Stimulated activated CD4-positive, alpha-beta T cell treated with anti-CD3 and anti-CD28 coated beads, Interleukin-4, amount 100 ng/mL, for 4 hours (primary cell): ENCODE measurements around the gene RND1.

Source experiments
- DNase-seq, 2 experiments: peaks; one replicate each; pipeline ENCODE4 v3.0.0-alpha.2; 2020

RND1 gene

DNA sequence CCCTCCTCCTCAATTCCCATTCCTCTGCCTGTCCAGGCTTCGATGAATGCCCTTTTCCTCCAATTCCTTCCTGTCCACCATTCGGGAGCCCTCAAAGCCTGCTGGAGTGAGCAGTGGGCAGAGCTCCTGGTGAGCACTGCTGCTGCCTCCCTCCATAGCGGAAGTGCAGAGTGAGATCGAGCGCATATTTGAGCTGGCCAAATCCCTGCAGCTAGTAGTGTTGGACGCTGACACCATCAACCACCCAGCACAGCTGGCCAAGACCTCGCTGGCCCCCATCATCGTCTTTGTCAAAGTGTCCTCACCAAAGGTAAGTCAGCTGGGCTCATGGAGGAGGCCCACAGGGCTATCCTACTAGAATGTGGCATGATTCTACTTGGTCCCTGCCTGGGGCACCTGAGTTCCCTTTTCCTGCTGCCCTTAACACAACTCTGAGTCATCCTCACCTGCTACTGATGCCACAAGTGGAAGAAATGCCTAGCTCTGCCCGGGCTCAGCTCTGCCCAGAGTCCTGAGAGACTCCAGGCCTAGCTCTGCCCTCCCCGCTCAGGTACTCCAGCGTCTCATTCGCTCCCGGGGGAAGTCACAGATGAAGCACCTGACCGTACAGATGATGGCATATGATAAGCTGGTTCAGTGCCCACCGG, 39.3 kb downstream of the RND1 start:
- no peak for DNase-seq

DNA sequence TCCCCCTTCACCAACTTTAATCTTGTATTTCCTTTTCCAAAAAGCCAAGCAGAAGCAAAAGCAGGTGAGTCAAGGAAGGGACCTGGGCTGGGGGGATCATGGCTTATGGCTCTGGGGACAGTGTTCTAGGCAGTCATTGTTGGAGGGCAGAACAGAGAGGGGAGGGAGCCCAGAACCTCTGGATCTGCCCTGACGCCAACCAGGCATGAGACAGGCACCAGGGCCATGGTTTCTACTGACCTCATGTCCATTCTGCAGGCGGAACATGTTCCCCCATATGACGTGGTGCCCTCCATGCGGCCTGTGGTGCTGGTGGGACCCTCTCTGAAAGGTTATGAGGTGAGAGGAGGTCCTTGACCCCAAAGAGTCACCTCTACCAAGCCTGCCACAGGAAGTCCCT, 40.8 kb downstream of the RND1 start:
- DNase-seq: no peak

GRCh38 chr12:48824112-48824511, 41.6 kb downstream of the RND1 start:
- DNase-seq: no peak

GRCh38 chr12:48823281-48823680, 42.4 kb downstream of the RND1 start:
- no peak for DNase-seq

DNA sequence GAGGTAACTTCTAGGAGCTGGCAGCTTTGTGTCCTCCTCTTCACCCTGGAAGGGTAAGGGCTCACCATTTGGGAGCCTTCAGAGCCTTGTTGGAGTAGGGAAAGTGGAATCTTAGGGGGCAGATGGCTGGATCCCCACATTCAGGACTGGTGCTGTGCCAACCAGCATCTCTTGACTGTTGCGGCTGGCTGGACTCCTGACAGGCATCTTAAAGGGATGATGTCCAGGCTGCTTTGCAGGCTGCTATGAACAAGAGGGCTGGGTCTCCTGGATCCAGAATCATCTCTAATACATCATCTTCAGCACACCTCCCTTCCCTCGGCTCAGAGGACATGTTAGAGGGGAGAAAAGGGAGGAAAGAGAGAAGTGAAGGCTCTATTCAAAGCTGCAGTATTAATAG, 43.0 kb downstream of the RND1 start:
- no peak for DNase-seq

DNA sequence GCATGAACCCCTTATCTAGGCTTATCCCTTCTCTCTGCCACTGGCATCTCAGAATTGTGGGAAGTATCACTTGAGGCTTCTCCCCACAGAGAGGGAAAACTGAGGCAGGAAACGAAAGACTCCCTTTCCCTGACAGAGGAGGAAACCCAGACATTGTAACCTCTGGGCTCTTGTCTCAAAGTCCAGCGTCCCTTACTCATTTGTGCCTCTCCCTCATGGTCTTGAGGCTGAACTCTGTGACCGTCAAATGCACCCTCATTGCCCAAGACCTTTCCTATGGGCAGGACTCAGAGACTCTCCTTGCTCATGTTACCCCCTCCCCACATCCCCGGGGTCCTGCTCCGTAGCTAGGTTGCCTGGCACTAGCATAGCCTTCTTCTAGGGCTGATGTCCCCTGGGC, 43.5 kb downstream of the RND1 start:
- DNase-seq: no peak

- DNase-seq: no peak
Measured at GRCh38 chr12:48819986-48820725, 45.5 kb downstream of the RND1 start.

GRCh38 chr12:48818831-48819590, 46.7 kb downstream of the RND1 start:
- peak; percentile 15 to 60 for DNase-seq

DNA sequence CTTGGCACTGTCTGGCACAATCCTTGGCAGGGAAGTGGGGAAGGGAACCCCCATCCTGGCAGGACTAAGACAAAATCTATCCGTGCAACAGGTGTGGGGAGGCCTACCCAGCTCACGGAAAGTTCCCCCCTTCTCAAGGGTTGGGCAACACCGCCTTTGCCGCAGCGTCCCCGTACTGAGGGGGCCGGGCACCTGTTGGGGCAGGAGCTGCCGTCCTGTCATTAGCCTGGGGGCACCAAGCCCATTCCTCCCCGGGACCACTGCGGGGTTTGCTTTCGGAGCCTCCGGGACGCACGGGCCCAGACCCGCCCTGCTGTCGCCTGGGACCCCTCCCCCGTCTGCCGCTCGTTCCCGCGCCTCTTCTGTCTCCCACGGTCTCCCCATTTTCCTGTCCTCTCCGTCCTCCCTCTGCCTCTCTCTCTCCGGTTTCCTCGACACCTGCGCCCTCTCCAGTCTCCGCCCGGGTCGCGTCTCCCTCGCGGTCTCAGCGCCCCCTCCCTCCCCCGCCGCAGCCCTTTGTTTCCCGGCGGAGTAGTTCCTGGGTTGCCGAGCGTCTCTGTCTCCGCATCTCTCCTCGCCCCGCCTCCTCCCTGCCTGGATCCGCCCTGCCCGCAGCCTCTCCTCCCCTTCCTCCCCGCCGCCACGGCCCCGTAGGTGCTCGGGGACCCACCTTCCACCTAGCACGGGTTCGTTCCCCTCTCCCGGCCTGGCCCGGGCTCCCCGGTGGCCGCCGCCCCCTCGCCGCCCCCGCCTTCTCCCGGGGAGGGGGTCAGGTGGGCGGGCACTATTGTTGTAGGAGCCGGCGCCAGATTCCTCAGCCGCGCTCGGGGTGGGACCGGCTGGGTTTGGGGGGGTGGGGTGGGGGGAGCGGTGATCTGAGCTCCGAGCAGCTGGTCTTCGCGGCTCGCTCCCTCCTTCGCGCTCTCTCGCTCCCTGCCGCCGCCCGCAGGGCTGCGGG, 47.5 kb downstream of the RND1 start, which contains the start of gene CACNB3:
CACNB3 (plus strand) TSS at position 624 of the 958 bp plus-strand sequence. CDS start 434 bp downstream, outside the sequence.
- DNase-seq: peak; percentile 75

GRCh38 chr12:48816143-48816854, 49.4 kb downstream of the RND1 start:
- DNase-seq: no peak

DNA sequence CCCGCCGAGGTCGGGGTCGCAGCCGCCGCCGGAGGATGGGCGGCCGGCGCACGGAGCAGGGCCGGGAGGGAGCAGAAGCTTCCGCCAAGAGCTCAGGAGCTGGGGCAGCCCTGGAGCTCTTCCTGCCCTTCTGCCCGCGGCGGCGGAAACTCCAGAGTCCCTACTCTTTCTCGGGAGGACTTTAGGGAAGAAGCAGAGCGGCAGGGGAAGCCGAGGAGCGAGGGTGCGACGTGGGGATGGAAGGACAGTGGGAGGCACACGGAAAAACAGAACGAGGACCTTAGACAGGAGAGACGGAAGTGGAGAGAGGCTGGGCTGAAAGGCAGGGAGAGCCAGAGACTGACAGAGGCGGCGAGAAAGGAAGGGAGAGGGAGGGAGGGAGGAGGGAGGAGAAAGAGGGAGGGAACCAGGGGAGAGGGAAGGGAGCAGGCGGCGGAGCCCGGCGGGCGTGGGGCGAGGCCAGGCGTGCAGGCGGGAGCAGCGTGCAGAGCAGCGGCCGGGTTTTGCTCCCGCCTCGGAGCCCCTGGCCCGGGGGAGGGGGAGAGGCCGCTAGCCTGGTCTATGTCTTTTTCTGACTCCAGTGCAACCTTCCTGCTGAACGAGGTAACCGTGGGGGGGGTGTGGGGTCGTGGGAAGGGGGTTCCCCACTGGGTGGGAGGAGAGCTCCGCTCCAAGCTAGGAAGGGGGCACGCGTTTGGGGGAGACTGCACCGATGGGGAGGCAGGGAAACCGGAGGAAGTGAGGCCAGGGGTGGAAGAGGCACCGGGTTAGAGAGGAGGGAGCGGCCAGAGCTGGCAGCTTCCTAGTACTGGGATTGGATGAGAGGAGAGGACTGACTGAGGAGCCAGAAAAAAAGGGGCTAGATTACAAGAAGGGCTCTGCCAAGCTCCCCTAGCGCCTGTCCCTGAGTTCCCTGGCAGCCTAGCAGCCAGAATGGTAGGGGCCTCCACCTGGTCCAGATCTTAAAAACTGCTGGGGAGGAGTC, 50.3 kb downstream of the RND1 start:
- peak in 1 of 2 experiments; percentile 26 for DNase-seq

DNA sequence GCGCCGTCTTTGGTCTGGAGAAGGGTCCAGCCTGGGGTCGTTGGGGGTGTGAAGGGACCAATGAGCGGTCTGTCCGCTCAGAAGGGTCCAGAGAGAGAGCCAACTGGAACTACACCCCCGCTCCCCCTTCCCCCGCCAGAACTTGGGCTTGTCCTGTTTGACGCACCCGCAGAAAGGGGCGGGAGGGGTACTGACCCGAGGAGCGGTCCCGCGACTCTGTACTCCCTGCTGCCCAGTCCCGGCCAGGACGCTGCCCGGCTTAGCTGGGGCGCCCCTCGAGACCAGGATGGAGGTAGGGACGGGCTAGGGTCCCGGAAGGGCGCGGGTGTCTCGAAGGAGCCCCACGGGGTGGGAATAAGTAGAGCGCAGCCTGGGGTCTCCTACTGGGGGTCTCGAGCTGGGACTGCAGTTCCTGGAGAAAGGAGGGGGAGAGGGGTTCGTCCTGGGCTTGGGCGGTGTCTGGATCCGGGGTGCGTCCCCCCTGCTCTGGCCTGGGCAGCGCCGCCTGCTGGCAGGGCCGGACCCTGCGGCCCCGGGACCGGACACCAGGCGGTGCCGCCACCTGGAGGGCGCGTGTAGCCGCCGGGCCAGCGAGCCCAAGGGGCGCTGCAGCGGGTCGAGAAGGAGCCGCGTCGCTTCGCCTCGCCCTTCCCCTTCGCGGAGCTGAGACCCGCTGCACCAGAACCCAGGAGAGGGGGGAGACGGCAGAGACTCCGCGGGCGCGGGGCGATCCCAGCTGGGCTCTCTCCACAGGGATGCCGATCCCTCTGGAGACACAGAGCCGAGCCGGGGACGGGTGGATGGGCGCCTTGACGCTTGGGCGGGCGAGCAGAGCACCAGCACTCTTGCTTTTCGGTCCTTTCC, 51.2 kb downstream of the RND1 start:
- DNase-seq: peak; percentile 50 to 76

- DNase-seq: no peak
Measured at GRCh38 chr12:48813465-48814261, 52.0 kb downstream of the RND1 start.

DNA sequence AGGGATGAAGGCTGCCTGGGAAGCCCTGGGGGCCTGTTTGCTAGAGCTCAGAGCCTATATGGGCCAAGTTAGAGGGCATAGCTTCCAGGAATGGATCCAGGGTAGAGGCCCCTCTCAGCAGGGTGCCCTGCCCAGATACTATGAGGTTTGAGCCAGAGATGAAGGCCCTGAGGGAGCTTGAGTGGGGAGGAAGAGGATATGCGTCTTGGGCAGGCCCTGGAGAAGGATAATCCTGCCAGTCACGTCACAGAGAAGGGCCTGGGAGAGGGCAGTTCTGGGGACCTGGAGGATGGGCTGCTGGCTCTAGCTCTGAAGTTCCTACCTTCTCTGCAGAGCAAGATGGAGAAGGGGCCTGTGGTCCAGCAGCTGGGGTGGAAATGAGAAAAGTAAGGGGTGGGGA, 53.3 kb downstream of the RND1 start:
- no peak for DNase-seq

GRCh38 chr12:48811437-48812090, 54.1 kb downstream of the RND1 start:
- DNase-seq: no peak

DNA sequence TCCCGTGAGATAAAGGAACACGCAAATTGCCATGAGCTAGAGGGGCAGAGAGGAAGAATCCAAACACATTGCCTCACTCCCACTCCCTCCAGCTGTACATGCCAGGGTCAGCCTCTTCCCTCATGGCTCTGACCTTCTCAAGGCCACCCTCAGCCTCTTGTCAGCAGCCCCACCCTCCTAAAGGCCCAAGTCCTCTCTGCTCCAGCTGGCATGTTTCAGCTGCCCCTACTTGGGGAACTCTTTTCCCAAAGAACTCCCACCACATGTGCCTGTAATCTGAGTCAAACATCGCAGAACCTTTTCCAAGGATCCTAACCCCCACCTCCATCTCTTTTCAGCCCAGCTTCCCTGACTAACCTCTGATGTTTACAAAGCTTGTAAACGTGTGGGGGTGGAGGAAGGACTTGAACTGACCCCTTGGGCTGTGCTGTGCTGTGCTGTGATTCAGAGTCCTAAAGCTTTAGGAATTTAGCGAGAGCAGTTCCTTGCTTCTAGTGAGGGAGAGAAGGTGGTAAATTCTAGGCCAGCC, 54.7 kb downstream of the RND1 start:
- no peak for DNase-seq

DNA sequence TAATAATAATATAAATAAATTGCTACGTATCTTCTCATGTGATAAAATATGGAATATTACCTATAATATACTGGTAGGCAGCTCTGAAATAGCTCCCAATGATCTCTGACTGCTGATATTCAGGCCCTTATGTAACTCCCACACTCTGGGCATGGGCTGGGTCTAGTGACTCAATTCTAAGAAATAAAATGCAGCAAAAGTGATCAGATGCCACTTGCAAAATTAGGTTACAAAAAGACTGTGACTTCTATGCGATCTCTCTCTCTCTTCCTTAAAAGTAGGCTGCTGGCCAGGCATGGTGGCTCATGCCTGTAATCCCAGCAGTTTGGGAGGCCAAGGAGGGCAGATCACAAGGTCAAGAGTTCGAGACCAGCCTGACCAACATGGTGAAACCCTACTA, 57.7 kb downstream of the RND1 start:
- no peak for DNase-seq
